Endodermal cell (in vitro differentiated cells): ENCODE results near the gene CYP2A13. TPM values are rescaled to one million over a fixed set of nuclear protein-coding genes. Genes with fewer than 3 reads are reported as not detected.

Source experiments
- DNase-seq: peaks from one replicate; pipeline ENCODE4 v3.0.0-alpha.2; 2017
- H3K27ac ChIP-seq: 2 replicates; pipeline ENCODE4 v1.5.1; 2013; ENCODE audit warnings: mild to moderate bottlenecking, low read depth, low read length, moderate library complexity
- H3K27me3 ChIP-seq: 2 replicates; pipeline ENCODE4 v1.6.1; 2013; ENCODE audit warnings: mild to moderate bottlenecking, low read length, moderate library complexity; ENCODE audit not compliant: insufficient read depth, control insufficient read depth, poor library complexity, severe bottlenecking
- H3K36me3 ChIP-seq: 2 replicates; pipeline ENCODE4 v1.7.0; 2013; ENCODE audit warnings: mild to moderate bottlenecking, low read length, moderate library complexity; ENCODE audit not compliant: control insufficient read depth, insufficient read depth
- H3K4me1 ChIP-seq: one replicate; pipeline ENCODE4 v1.7.0; 2013; ENCODE audit warnings: low read length; ENCODE audit not compliant: control insufficient read depth, insufficient read depth
- H3K4me3 ChIP-seq: 2 replicates; pipeline ENCODE4 v1.5.1; 2013; ENCODE audit warnings: mild to moderate bottlenecking, low read length, moderate library complexity
- H3K9ac ChIP-seq: 2 replicates; pipeline ENCODE4 v1.6.1; 2013; ENCODE audit warnings: mild to moderate bottlenecking, low read length, moderate library complexity; ENCODE audit not compliant: poor library complexity, severe bottlenecking; ENCODE audit errors: extremely low read depth
- H3K9me3 ChIP-seq: 2 replicates; pipeline ENCODE4 v1.6.1; 2013; ENCODE audit warnings: mild to moderate bottlenecking, low read length, moderate library complexity; ENCODE audit not compliant: control insufficient read depth
- H3K27ac Mint-ChIP-seq: 2 replicates; pipeline ENCODE4 v1.8.0; 2020; ENCODE audit warnings: mixed read lengths
- H3K27me3 Mint-ChIP-seq: 2 replicates; pipeline ENCODE4 v1.8.0; 2021; ENCODE audit warnings: mild to moderate bottlenecking, mixed read lengths; ENCODE audit not compliant: insufficient read depth
- H3K36me3 Mint-ChIP-seq: 2 replicates; pipeline ENCODE4 v1.8.0; 2020; ENCODE audit warnings: low read depth, mixed read lengths
- H3K4me1 Mint-ChIP-seq: 2 replicates; pipeline ENCODE4 v1.8.0; 2020; ENCODE audit warnings: mixed read lengths
- H3K4me3 Mint-ChIP-seq: 2 replicates; pipeline ENCODE4 v1.8.0; 2020; ENCODE audit warnings: mild to moderate bottlenecking, moderate library complexity, mixed read lengths
- H3K9me3 Mint-ChIP-seq: 2 replicates; pipeline ENCODE4 v1.8.0; 2020; ENCODE audit warnings: mild to moderate bottlenecking, mixed read lengths
- WGBS, 2 experiments: methylation state at CpG; one replicate each; pipeline versions ENCODE4 v1.1.5 to v1.1.7; 2013; ENCODE audit warnings: missing lambda C conversion rate in 2 of 2, mixed read lengths in 1 of 2; ENCODE audit not compliant: insufficient coverage in 1 of 2, insufficient read length in 1 of 2; 5-methylcytosine and 5-hydroxymethylcytosine counted together
- total RNA-seq, 2 donors: library from RNA; stranded (reverse); fragmentation: NEBNext Ultra II Directional in 1 of 2; extraction: Animal tissue kit (Norgen Biotek cat#: 25700) in 1 of 2; gene quantifications; 2 replicates in 1 of 2; 3 replicates in 1 of 2; pipeline ENCODE4 v1.2.1, GENCODE V29; 2021
- TF ChIP-seq, protein P1 (sequence below): fragments of 200-600 bp; sonication (generic); conservative IDR thresholded peaks from 2 replicates; pipeline ENCODE4 v1.5.0; 2021; ENCODE audit warnings: antibody characterized with exemption, mild to moderate bottlenecking

The CYP2A13 gene
- total RNA-seq, 2 donors from 2014 or later = not detected

DNA sequence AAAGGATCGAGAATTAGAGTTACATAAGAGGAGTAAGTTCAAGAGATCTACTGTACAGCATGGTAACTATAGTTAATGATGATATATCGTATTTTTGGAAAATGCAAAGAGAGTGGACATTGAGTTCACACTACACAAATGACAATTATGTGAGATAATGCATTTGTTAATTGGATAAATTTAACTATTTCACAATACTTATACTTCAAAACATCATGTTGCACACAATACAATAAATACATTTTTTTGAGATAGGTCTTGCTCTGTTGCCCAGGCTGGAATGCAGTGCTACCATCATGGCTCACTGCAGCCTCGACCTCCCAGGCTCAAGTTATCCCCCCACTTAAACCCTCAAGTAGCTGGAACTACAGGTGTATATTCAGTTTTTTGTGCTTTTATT, 17.9 kb downstream of the CYP2A13 start:
- no peaks in the 10 kb centered on the region for H3K4me1 Mint-ChIP-seq
- WGBS, 2 experiments = 87 to 92% methylated on average over 2 to 3 of the region's 3 CpGs

DNA sequence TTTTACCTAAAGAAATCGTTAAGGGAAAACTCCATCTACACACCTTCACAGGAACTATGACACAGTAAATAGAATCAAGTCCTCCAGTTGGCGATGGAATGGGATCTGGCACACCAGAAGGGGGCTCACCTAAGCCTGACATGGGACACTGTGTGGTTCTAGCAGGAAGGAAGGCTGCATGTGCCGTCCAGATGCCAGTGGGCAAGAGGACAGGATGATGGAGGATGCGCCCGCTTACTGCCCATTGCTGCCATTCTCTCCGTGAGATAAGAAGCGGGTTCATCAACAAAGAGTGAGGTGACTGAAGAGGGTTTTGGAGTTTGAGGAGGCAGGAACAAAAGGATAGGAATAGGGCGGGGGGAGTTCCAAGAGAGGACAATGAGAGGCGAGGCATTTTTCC, 23.0 kb downstream of the CYP2A13 start:
- Mint-ChIP-seq H3K9me3 (peaks cover 27% of the 10 kb centered on the region), H3K27ac (no peak overlapping the region), H3K27me3 (peaks cover 30% of the 10 kb centered on the region), H3K4me1 (no peaks in the 10 kb centered on the region), H3K4me3 (no peak overlapping the region), H3K36me3 (no peaks in the 10 kb centered on the region)
- whole genome bisulfite sequencing, 2 experiments = 92 to 94% methylated on average over 6 to 9 of the region's 9 CpGs
- DNase-seq = no peak
- Histone ChIP-seq H3K9me3 (peaks cover 18% of the 10 kb centered on the region), H3K9ac (no peak overlapping the region), H3K36me3 (no peaks in the 10 kb centered on the region), H3K27me3 (no peaks in the 10 kb centered on the region), H3K27ac (no peak overlapping the region), H3K4me3 (no peak overlapping the region), H3K4me1 (no peaks in the 10 kb centered on the region)
- TF ChIP-seq, protein P1, sequence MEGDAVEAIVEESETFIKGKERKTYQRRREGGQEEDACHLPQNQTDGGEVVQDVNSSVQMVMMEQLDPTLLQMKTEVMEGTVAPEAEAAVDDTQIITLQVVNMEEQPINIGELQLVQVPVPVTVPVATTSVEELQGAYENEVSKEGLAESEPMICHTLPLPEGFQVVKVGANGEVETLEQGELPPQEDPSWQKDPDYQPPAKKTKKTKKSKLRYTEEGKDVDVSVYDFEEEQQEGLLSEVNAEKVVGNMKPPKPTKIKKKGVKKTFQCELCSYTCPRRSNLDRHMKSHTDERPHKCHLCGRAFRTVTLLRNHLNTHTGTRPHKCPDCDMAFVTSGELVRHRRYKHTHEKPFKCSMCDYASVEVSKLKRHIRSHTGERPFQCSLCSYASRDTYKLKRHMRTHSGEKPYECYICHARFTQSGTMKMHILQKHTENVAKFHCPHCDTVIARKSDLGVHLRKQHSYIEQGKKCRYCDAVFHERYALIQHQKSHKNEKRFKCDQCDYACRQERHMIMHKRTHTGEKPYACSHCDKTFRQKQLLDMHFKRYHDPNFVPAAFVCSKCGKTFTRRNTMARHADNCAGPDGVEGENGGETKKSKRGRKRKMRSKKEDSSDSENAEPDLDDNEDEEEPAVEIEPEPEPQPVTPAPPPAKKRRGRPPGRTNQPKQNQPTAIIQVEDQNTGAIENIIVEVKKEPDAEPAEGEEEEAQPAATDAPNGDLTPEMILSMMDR = no peak

More for the DNA sequence above, 17.9 kb downstream of the CYP2A13 start:
- Mint-ChIP-seq H3K27me3 (peaks cover 29% of the 10 kb centered on the region), H3K36me3 (peaks cover 4% of the 10 kb centered on the region), H3K4me3 (no peak overlapping the region), H3K27ac (no peak overlapping the region), H3K9me3 (peaks cover 31% of the 10 kb centered on the region)
- DNase-seq = no peak
- no peak overlapping the region for H3K9ac ChIP-seq
- no peak overlapping the region for H3K4me3 ChIP-seq
- H3K9me3 ChIP-seq = no peaks in the 10 kb centered on the region
- no peaks in the 10 kb centered on the region for H3K4me1 ChIP-seq
- no peaks in the 10 kb centered on the region for H3K36me3 ChIP-seq
- TF ChIP-seq, protein P1 = no peak
- no peak overlapping the region for H3K27ac ChIP-seq
- no peaks in the 10 kb centered on the region for H3K27me3 ChIP-seq

DNA sequence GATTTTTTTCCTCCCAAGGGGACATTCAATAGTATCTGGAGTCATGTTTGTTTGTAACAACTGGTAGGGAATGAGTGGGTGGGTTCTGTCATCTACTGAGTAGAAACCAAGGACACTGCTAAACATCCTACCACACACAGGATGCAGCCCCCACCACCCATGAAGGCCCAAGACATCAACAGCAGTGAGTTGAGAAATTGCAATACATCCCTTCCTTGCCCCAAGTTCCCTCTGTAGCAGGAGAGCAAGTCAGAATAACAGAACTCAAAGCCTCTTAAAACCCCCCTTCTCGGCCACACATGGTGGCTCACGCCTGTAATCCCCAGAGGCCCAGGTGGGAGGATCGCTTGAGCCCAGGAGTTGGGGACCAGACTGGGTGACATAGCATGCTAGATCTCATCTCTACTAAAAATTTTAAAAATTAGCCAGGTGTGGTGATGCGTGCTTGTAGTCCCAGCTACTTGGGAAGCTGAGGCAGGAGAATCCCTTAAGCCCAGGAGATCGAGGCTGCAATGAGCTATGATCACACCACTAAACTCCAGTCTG, 23.6 kb downstream of the CYP2A13 start:
- H3K9ac ChIP-seq = no peak overlapping the region

More for the DNA sequence above, 23.6 kb downstream of the CYP2A13 start:
- no peak for DNase-seq
- Histone ChIP-seq H3K4me1 (no peaks in the 10 kb centered on the region), H3K27me3 (no peaks in the 10 kb centered on the region), H3K36me3 (no peaks in the 10 kb centered on the region), H3K27ac (no peak overlapping the region), H3K9me3 (peaks cover 18% of the 10 kb centered on the region), H3K4me3 (no peak overlapping the region)
- no peaks in the 10 kb centered on the region for H3K4me1 Mint-ChIP-seq
- TF ChIP-seq, protein P1 = no peak
- WGBS, 2 experiments = 90 to 92% methylated on average over 2 to 5 of the region's 5 CpGs
- H3K4me3 Mint-ChIP-seq = no peak overlapping the region
- H3K27me3 Mint-ChIP-seq = peaks cover 30% of the 10 kb centered on the region
- H3K36me3 Mint-ChIP-seq = no peaks in the 10 kb centered on the region
- H3K27ac Mint-ChIP-seq = no peak overlapping the region
- H3K9me3 Mint-ChIP-seq = peaks cover 27% of the 10 kb centered on the region
